Lung microvascular endothelial cell (primary cell): ENCODE measurements around the gene CSRP2. TPM values are rescaled to one million over a fixed set of nuclear protein-coding genes. Genes with fewer than 3 reads are reported as not detected.

Experiments used
- DNase-seq, 2 donors: peaks; one replicate each; pipeline versions ENCODE4 v3.0.0 to v3.0.0-alpha.2; 2010; ENCODE audit warnings: low read depth in 2 of 2
- total RNA-seq: library from RNA; depleted of rRNA; stranded (reverse); fragments of >200 nt; gene quantifications from 2 replicates; pipeline ENCODE4 v1.2.1, GENCODE V29; 2014

The CSRP2 gene
- total RNA-seq, 1 donor from 2014 or later, result 15.1 TPM

GRCh38 chr12:76891609-76892008 lies 12.8 kb upstream of the CSRP2 start:
- DNase-seq, result no peak

GRCh38 chr12:76890151-76891143 lies 11.6 kb upstream of the CSRP2 start:
- no peak for DNase-seq

- no peak for DNase-seq
Measured at GRCh38 chr12:76888775-76889174, 10.0 kb upstream of the CSRP2 start.

GRCh38 chr12:76883811-76884210 lies 5.0 kb upstream of the CSRP2 start:
- no peak for DNase-seq

- no peak for DNase-seq
Measured at GRCh38 chr12:76883151-76883550, 4.3 kb upstream of the CSRP2 start.

GRCh38 chr12:76882367-76882766 lies 3.5 kb upstream of the CSRP2 start:
- no peak for DNase-seq

- no peak for DNase-seq
Measured at GRCh38 chr12:76881142-76881541, 2.3 kb upstream of the CSRP2 start.

GRCh38 chr12:76880519-76881023 lies 1.8 kb upstream of the CSRP2 start:
- DNase-seq, result no peak

- peak in 1 of 2 donors; percentile 55 for DNase-seq
Measured at GRCh38 chr12:76879710-76880518, 1.1 kb upstream of the CSRP2 start.

- DNase-seq, result peak; percentile 5 to 16
Measured at GRCh38 chr12:76878099-76878898, 520 bp downstream of the CSRP2 start.

GRCh38 chr12:76876696-76877229 lies 2.1 kb downstream of the CSRP2 start:
- DNase-seq, result no peak

- no peak for DNase-seq
Measured at GRCh38 chr12:76874491-76875190, 4.2 kb downstream of the CSRP2 start.

- DNase-seq, result no peak
Measured at GRCh38 chr12:76874027-76874426, 4.8 kb downstream of the CSRP2 start.

GRCh38 chr12:76872415-76872814 lies 6.4 kb downstream of the CSRP2 start:
- no peak for DNase-seq

GRCh38 chr12:76871742-76872141 lies 7.1 kb downstream of the CSRP2 start:
- DNase-seq, result no peak

GRCh38 chr12:76871082-76871481 lies 7.7 kb downstream of the CSRP2 start:
- DNase-seq, result no peak

GRCh38 chr12:76866726-76867125 lies 12.1 kb downstream of the CSRP2 start:
- no peak for DNase-seq

- no peak for DNase-seq
Measured at GRCh38 chr12:76866151-76866567, 12.7 kb downstream of the CSRP2 start.

- no peak for DNase-seq
Measured at GRCh38 chr12:76864791-76865400, 13.9 kb downstream of the CSRP2 start.

GRCh38 chr12:76863837-76864236 lies 15.0 kb downstream of the CSRP2 start:
- DNase-seq, result no peak
